Measurements from ENCODE around the gene METTL23.

- TF ChIP-seq POLR2AphosphoS5 (IDR thresholded peaks at IDR 0.05; ENCODE audit: borderline replicate concordance, low read depth, low read length) (peak; percentile 20; the same call in 1 of the 2 replicates), EZH2 (IDR thresholded peaks at IDR 0.05) (no peak), FOXP2 (optimal IDR thresholded peaks at IDR 0.05; ENCODE audit: control extremely low read depth, extremely low read length, insufficient read depth) (no peak)
Measured at GRCh38 chr17:76732734-76733617, 6.3 kb downstream of the METTL23 start.
